HG02798 (cell line): ENCODE results near the gene POU2AF1.

ENCODE experiments used
- ATAC-seq: cut with Tn5 transposase; IDR thresholded peaks from one replicate; pipeline ENCODE4 v1.9.1; 2021; ENCODE audit warnings: mild to moderate bottlenecking; ENCODE audit not compliant: unreplicated experiment, poor library complexity

Gene POU2AF1

DNA sequence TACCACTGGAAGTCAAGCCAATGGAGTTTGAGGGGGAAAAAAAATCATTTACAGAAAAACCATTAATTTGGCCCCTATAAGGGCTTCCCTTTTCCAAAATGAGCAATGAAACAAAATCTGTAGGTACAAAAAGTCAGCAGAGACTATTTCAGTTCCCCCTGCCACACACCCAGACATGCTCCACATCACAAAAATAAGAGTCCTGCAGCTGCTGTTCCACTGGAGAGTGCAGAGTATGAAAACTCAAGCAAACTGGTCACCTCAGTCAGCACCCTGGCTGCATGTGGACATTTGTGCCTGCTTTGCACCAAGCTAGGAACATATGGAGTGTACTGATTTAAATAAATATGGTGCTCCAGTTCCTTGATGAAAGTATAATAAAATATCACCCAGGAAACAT, 15.1 kb downstream of the POU2AF1 start:
- no peak for ATAC-seq

- no peak for ATAC-seq
These were observed 16.1 kb downstream of the POU2AF1 start for GRCh38 chr11:111362887-111363411.

DNA sequence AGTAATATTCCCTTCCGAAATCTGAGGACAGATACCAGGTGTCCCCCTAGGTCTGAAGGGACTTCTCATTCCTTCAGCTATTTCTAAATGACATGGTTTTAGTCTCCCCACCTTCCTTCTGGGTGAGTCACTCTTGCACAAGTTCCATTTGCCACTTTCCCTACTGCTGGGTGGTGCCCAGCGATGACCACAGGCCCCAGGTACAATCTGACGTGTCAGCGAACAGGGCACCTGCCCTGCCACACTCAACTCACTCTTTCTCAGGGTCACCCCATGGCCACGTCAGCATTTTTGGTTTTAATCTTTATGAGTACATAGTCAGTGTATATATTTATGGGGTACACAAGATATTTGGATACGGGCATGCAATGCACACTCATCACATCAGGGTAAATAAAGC, 17.2 kb downstream of the POU2AF1 start:
- ATAC-seq: no peak

DNA sequence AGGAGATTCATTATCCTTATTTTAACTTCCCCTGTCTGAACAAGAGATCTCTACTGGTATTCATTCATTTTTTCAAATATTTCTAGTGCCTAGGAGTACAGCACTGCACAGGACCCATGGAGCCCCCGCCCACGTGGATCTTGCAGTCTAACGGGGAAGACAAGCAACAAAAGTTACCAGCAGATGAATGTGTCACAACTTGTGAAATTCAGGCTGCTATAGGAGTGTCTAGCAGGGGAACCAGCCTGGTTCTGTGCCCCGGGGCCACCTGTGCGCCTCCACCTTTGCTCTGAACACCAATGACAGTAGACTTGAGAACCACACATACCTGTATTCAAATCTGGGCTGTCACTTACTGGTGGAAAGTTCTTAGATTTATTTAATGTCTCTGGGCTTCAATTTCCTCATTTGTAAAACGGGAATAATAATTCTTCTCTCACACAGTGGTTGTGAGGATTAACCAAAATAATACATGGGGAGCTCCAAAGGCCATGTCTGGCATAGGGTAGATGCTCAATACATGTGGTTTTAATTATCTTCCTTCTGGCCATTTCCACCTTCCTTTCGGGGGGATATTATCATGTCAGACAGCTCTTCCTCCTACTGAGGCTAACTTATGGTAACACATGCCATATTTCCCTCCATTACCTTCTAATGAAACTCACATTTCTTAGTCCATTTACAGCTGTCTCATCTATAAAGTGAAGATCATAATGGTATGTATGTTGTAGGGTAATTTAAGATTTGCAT, 17.8 kb downstream of the POU2AF1 start:
- ATAC-seq: no peak

DNA sequence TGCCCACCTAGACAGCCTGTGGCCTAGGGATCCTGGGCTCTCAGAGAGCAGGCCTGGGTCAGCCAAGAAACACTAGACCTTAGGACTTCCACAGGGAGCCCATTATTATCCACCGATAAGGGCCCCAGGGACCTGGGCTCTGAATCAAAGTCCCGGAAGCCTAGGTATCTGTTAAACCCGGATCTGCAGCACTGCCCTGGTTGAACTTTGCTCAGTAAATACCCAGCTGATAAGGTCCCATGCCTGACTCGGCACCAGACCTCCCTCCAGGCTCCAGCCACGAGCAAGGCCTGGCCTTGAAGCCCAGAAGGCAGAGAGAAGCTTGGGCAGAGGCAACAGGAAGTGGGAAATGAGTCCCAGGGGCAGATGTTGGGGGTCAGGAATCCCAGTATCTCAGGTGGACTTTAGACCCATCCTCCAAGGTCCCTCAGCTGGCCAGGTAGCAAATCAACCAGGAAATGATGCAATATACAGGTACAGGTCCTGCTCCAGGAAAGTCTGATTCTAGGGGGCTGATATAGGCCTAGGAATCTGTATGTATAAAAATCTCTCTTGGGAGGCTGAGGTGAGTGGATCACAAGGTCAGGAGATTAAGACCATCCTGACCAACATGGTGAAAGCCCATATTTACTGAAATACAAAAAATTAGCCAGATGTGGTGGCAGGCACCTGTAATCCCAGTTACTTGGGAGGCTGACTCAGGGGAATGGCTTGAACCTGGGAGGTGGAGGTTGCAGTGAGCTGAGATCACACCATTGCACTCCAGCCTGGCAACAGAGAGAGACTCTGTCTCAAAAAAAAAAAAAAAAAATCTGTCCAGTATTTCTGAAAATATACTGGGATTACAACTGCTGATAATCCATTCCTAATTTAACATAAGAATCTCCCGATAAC, 18.7 kb downstream of the POU2AF1 start:
- ATAC-seq: no peak

- ATAC-seq: no peak
These were observed 19.6 kb downstream of the POU2AF1 start for GRCh38 chr11:111359223-111360149.

GRCh38 chr11:111358038-111359001, 20.8 kb downstream of the POU2AF1 start:
- no peak for ATAC-seq

DNA sequence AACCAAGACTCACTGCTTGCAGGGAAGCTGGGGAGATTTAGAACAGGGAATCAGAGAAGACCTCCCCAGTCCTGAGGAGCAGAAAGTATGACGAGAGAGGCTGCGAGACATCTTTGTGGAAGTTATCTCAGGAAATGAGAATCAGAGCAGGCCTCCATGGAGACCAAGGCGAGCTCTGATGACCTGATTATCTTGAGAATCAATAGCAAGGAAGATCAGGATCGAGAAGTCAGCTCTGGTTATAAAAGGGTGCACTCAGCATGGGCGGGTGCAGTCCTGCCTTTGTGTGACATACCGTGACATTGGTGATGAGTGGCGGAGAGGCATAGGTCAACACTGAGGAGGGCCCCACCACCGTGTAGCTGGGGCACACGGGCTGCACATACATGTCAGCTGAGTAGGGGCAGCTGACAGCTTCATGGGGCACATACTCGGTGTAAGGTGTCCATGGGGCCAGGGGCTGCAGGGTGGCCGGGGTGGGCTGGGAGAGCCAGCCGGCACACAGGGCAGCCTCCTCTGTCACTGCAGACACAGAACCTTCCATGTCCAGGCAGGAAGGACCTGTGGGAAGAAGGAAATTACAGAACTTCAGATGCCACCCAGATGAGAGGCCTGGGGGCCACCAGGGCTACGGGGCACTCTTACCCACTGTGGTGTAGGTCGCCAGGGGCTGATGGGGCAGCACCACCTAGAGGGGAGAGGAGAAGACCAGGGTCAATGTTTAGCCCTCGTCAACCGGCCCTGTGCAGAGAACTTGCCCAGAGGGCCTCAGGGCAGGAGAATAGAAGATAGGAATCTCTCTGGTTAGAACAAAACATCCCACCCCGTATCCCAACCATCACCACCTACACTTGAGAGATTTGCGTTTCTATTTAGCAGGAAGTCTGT, 21.7 kb downstream of the POU2AF1 start:
- ATAC-seq: no peak

- no peak for ATAC-seq
These were observed 22.4 kb downstream of the POU2AF1 start for GRCh38 chr11:111356660-111357048.

DNA sequence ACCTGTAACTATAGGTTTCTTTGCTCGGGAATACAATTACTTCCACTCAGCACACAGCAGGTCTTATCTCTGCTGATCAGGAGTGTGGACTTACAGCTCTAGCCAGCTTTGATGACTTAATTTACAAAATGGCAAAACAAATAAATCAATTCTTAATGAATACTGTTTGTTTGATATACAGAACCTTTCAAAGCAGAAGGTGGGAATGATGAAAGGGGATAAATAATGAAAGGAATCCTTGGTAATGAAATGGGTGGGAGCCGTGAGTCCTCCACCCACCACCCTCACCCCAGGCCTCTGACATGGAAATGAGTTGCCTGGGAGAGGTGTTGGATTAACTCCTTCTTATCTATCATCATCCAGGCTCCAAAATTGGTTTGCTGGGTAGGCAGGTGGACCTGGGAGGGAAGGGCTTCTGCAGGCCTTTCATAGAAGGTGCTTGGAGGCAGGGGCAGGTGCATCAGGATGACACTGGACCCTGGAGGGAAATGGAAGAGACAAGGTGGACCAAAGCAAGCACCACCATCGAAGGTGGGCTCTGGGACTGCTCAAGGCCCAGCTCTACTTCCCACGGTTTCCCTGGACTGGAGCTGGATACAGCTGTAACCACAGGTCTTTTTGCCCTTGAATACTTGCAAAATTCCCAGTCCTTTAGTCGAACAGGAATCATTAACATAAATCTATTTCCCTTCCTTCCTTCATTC, 23.0 kb downstream of the POU2AF1 start:
- no peak for ATAC-seq

DNA sequence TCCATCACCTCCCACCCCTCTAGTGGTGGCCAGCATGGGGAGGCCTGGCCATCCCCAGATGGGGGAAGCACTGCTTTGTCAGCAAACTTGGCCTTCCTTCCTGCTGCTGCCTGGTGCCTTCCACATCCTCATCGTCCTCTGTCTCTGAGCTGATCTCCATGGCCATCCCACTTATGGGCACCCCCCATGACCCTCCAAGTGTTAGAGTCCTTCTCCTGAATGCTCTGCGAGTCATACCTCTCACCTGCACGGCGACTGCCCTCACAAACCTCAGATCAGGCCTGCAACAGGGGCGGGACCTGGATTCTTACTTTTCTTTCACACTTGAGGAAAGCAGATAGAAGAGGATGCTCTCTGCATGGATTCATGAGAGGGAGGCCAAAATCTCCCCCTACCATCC, 24.0 kb downstream of the POU2AF1 start:
- no peak for ATAC-seq

GRCh38 chr11:111354601-111354891, 24.5 kb downstream of the POU2AF1 start:
- no peak for ATAC-seq

- no peak for ATAC-seq
These were observed 25.1 kb downstream of the POU2AF1 start for GRCh38 chr11:111353776-111354600.

DNA sequence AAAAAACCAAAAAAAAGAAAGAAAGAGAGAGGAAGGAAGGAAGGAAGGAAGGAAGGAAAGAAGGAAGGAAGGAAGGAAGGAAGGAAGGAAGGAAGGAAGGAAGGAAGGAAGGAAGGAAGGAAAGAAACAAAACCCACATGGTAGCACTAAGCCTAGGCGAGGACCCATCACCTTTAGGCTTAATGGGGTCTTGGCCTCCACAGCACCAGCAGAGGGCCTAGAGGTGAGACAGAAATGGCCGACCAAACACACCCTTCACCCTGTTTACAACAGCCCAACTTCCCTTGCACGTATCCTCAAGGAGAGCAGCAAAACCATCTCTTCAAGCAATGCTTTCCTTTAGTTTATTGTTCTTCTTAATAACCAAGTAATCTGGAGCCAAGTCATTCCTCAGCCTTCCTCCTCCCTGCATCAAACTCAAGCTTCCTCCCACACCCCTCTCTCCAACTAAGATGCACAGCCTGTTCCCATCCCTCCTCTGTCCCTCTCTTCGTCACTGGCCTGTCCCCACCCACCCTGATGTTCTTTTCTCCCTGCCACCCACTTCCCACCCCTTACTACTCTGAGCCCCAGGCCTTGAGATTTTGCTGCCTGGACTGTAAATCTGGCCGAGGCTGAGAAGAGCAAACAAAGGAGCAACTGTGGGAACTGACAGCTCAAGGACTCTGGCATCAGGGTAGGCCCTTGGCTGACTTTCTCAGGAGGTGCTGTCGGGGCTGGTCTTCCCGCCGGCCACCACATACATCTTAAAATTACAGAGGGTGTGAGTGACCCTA, 26.0 kb downstream of the POU2AF1 start:
- ATAC-seq: no peak

DNA sequence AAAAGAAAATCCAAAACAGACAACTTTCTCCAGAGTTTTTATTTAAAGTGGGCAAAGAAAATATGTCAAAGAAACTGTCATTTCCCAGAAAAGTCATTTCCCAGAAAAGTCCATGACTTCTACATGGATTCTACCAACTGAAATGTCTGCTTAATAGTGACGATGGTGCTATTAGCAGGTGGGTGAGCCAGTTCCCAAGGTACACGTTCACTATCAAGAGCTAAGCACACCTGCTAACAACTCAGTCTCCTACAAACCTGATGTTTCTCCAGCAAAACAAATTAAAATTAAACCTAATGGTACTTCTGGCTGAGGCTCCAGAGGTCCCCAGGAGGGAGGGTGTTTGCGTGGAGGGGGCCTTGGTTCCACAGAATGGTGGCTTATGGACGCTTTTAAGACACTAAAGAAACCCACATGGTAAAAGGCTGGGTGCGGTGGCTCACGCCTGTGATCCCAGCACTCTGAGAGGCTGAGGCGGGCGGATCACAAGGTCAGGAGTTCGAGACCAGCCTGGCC, 26.8 kb downstream of the POU2AF1 start:
- no peak for ATAC-seq
